Stomach (tissue), 9 donors: ENCODE results near the gene DGLUCY. TPM values are rescaled to one million over a fixed set of nuclear protein-coding genes. Genes with fewer than 3 reads are reported as not detected.
A peak's percentile ranks its signal among the peaks of the same experiment; 100 is the strongest.

Experiments
- DNase-seq, 2 donors: peaks; one replicate each; pipeline versions ENCODE4 v3.0.0 to v3.0.0-alpha.2; 2013 to 2019
- H3K27ac ChIP-seq, 5 donors: fragments of 200-600 bp in 4 of 5; sonication (generic) in 4 of 5; one replicate each; pipeline ENCODE4 v1.5.1; 2013 to 2019; ENCODE audit warnings: mild to moderate bottlenecking in 1 of 5, moderate library complexity in 1 of 5
- H3K27me3 ChIP-seq, 3 donors: fragments of 200-600 bp; sonication (generic); one replicate each; pipeline ENCODE4 v1.5.1; 2017 to 2019; ENCODE audit warnings: mixed run types in 1 of 3
- H3K36me3 ChIP-seq, 4 donors: fragments of 200-600 bp; sonication (generic); 1 replicate in 3 of 4; 2 replicates in 1 of 4; pipeline ENCODE4 v1.5.1; 2016 to 2019
- H3K4me1 ChIP-seq, 4 donors: fragments of 200-600 bp; sonication (generic); one replicate each; pipeline ENCODE4 v1.5.1; 2016 to 2019
- H3K4me3 ChIP-seq, 4 donors: fragments of 200-600 bp; sonication (generic) in 3 of 4; one replicate each; pipeline ENCODE4 v1.5.1; 2016 to 2019; ENCODE audit warnings: mild to moderate bottlenecking in 1 of 4
- H3K9me3 ChIP-seq, 4 donors: fragments of 200-600 bp; sonication (generic); one replicate each; pipeline ENCODE4 v1.5.1; 2016 to 2019
- CTCF ChIP-seq, 7 experiments: fragments of 450-650 bp in 4 of 7; fragments of 200-600 bp in 3 of 7; sonication (generic) in 3 of 7; IDR thresholded peaks; one replicate each; pipeline ENCODE4 v1.5.1; 2016 to 2019; ENCODE audit warnings: antibody characterized with exemption in 7 of 7, control low read depth in 2 of 7, mild to moderate bottlenecking in 1 of 7
- EP300 ChIP-seq: sonication (generic); formaldehyde crosslinking; IDR thresholded peaks from one replicate; pipeline ENCODE4 v1.6.1; 2017; ENCODE audit warnings: antibody characterized with exemption
- POLR2A ChIP-seq, 4 donors: fragments of 450-650 bp; IDR thresholded peaks; one replicate each; pipeline ENCODE4 v1.6.1; 2016; ENCODE audit warnings: antibody characterized with exemption in 4 of 4, control low read depth in 2 of 4, mild to moderate bottlenecking in 1 of 4, moderate library complexity in 1 of 4
- POLR2AphosphoS5 ChIP-seq, 3 donors: sonication (generic); formaldehyde crosslinking; IDR thresholded peaks; one replicate each; pipeline ENCODE4 v1.6.1; 2016; ENCODE audit warnings: antibody characterized with exemption in 3 of 3
- WGBS, 5 donors: extraction: QIAGEN DNeasy Blood & Tissue Kit in 3 of 5; methylation state at CpG; one replicate each; pipeline versions ENCODE4 v1.1.5 to v1.1.7; 2013 to 2018; 5-methylcytosine and 5-hydroxymethylcytosine counted together
- intact Hi-C: fragments of 100-400 bp; cut with DNase I; formaldehyde crosslinking; loops from one replicate; pipeline ENCODE4 v1.15.1; 2023; ENCODE audit warnings: low total_unique reads
- polyA plus RNA-seq, 3 donors: library from polyadenylated mRNA; stranded (reverse); fragments of 200-250 nt; gene quantifications; one replicate each; pipeline ENCODE4 v1.2.3, GENCODE V29; 2013
- total RNA-seq, 5 donors: library from RNA; depleted of rRNA; stranded (reverse); fragments of >200 nt; gene quantifications; one replicate each; pipeline versions ENCODE4 v1.1.0 to v1.2.3, GENCODE V29; 2014 to 2016
- donor health status: healthy with polysubstance abuse.
- donor health status: Bipolar disorder and iron deficiency.
- donor health status: healthy.

The DGLUCY gene
- total and polyA plus RNA-seq, 8 donors = 24.1 to 122 (median 67.1) TPM

GRCh38 chr14:91233936-91234790 is 120.3 kb downstream of the DGLUCY start:
- intact Hi-C loops = no loop called here
- peaks cover 0 to 39% (median 3%) of the 10 kb centered on the region in 4 donors for H3K4me1 ChIP-seq
- peak overlapping the region in 3 of 5 donors; percentile 14 to 77 (median 60) for H3K27ac ChIP-seq
- 92 to 96% (median 94%) methylated on average over 51 to 63 of the region's 63 CpGs for WGBS, 5 donors
- H3K4me3 ChIP-seq = no peak overlapping the region
- peaks cover 0 to 23% (median 15%) of the 10 kb centered on the region in 4 donors for H3K36me3 ChIP-seq
- TF ChIP-seq POLR2AphosphoS5 (IDR thresholded peaks at IDR 0.05) (no peak), POLR2A (IDR thresholded peaks at IDR 0.05) (no peak), EP300 (no peak), CTCF (IDR thresholded peaks at IDR 0.05) (no peak)
- H3K27me3 ChIP-seq = no peaks in the 10 kb centered on the region
- DNase-seq = no peak
- H3K9me3 ChIP-seq = peaks cover 0 to 6% (median 2%) of the 10 kb centered on the region in 4 donors

- intact Hi-C loops = no loop called here
Observed at GRCh38 chr14:91234791-91235114, 120.9 kb downstream of the DGLUCY start.

GRCh38 chr14:91235841-91236240 is 122.0 kb downstream of the DGLUCY start:
- Histone ChIP-seq H3K36me3 (peaks cover 0 to 16% (median 11%) of the 10 kb centered on the region in 4 donors), H3K4me1 (peaks cover 0 to 24% (median 0%) of the 10 kb centered on the region in 4 donors), H3K4me3 (no peak overlapping the region), H3K27me3 (no peaks in the 10 kb centered on the region), H3K27ac (peak overlapping the region in 1 of 5 donors; percentile 36), H3K9me3 (peaks cover 0 to 6% (median 0%) of the 10 kb centered on the region in 4 donors)
- intact Hi-C loops = no loop called here
- WGBS, 5 donors = 87 to 94% (median 90%) methylated on average over 7 of the region's 7 CpGs
- TF ChIP-seq CTCF (IDR thresholded peaks at IDR 0.05) = no peak
- no peak for TF ChIP-seq EP300
- TF ChIP-seq POLR2A (IDR thresholded peaks at IDR 0.05) = no peak
- TF ChIP-seq POLR2AphosphoS5 (IDR thresholded peaks at IDR 0.05) = no peak
- DNase-seq = no peak

More at GRCh38 chr14:91234791-91235114, 120.9 kb downstream of the DGLUCY start:
- DNase-seq = no peak
- Histone ChIP-seq H3K4me1 (peaks cover 0 to 34% (median 0%) of the 10 kb centered on the region in 4 donors), H3K27ac (no peak overlapping the region), H3K9me3 (peaks cover 0 to 6% (median 2%) of the 10 kb centered on the region in 4 donors), H3K36me3 (peaks cover 0 to 23% (median 14%) of the 10 kb centered on the region in 4 donors), H3K27me3 (no peaks in the 10 kb centered on the region), H3K4me3 (no peak overlapping the region)
- 94 to 97% (median 96%) methylated on average over 7 to 16 of the region's 16 CpGs for WGBS, 5 donors
- TF ChIP-seq CTCF (IDR thresholded peaks at IDR 0.05) (no peak), POLR2AphosphoS5 (IDR thresholded peaks at IDR 0.05) (no peak), EP300 (no peak), POLR2A (IDR thresholded peaks at IDR 0.05) (no peak)

GRCh38 chr14:91237219-91237618 is 123.3 kb downstream of the DGLUCY start:
- 79 to 90% (median 87%) methylated on average over 7 of the region's 7 CpGs for WGBS, 5 donors
- intact Hi-C loops = no loop called here
- no peak for DNase-seq
- TF ChIP-seq POLR2AphosphoS5 (IDR thresholded peaks at IDR 0.05) (peak in 1 of 3 donors; percentile 20), POLR2A (IDR thresholded peaks at IDR 0.05) (no peak)
- Histone ChIP-seq H3K27me3 (no peaks in the 10 kb centered on the region), H3K4me1 (peaks cover 0 to 24% (median 0%) of the 10 kb centered on the region in 4 donors), H3K4me3 (no peak overlapping the region), H3K9me3 (no peaks in the 10 kb centered on the region), H3K27ac (peak overlapping the region in 2 of 5 donors; percentile 29 to 36), H3K36me3 (peaks cover 0 to 16% (median 10%) of the 10 kb centered on the region in 4 donors)
